Epithelial cell of proximal tubule (primary cell): ENCODE results near the gene ENGASE. TPM values are rescaled to one million over a fixed set of nuclear protein-coding genes. Genes with fewer than 3 reads are reported as not detected.

Experiments
- DNase-seq: peaks from one replicate; pipeline ENCODE4 v3.0.0-alpha.2; 2011; ENCODE audit warnings: low read depth
- H3K4me3 ChIP-seq: 2 replicates; pipeline ENCODE4 v1.5.1; 2011; ENCODE audit warnings: low read depth, mild to moderate bottlenecking, low read length
- CTCF ChIP-seq: conservative IDR thresholded peaks from 2 replicates; pipeline ENCODE4 v1.5.1; 2012; ENCODE audit warnings: low read depth, mild to moderate bottlenecking, low read length
- total RNA-seq: library from RNA; depleted of rRNA; stranded (reverse); fragments of >200 nt; gene quantifications from 2 replicates; pipeline ENCODE4 v1.2.3, GENCODE V29; 2015

ENGASE gene
- total RNA-seq, 1 donor from 2014 or later = 10.4 TPM

GRCh38 chr17:79095345-79096055 lies 20.9 kb downstream of the ENGASE start:
- no peak for TF ChIP-seq CTCF
- no peak for DNase-seq
- no peak overlapping the region for H3K4me3 ChIP-seq

- H3K4me3 ChIP-seq = no peak overlapping the region
- no peak for TF ChIP-seq CTCF
- no peak for DNase-seq
These were observed 21.9 kb downstream of the ENGASE start for GRCh38 chr17:79096477-79096876.

- H3K4me3 ChIP-seq = no peak overlapping the region
- DNase-seq = no peak
- TF ChIP-seq CTCF = no peak
These were observed 22.8 kb downstream of the ENGASE start for GRCh38 chr17:79097226-79098055.

- no peak for DNase-seq
- H3K4me3 ChIP-seq = no peak overlapping the region
- no peak for TF ChIP-seq CTCF
These were observed 23.8 kb downstream of the ENGASE start for GRCh38 chr17:79098282-79098867.

GRCh38 chr17:79100405-79100804 lies 25.8 kb downstream of the ENGASE start:
- H3K4me3 ChIP-seq = no peak overlapping the region
- no peak for DNase-seq

GRCh38 chr17:79101111-79101673 lies 26.6 kb downstream of the ENGASE start:
- no peak overlapping the region for H3K4me3 ChIP-seq
- TF ChIP-seq CTCF = no peak
- no peak for DNase-seq

More at GRCh38 chr17:79100405-79100804, 25.8 kb downstream of the ENGASE start:
- TF ChIP-seq CTCF = no peak
